IPS DF 4.7 (cell line): ENCODE results near the gene ZNF341.
"Not testable (repeated sequence)": the region's sequence is repeated elsewhere in the genome, so short reads cannot be mapped to it uniquely, and the experiment has no call there.

Source experiments
- DNase-seq: peaks from one replicate; pipeline ENCODE4 v3.0.0-alpha.2; 2013; ENCODE audit warnings: low spot score; ENCODE audit errors: extremely low read depth

ZNF341 gene

DNA sequence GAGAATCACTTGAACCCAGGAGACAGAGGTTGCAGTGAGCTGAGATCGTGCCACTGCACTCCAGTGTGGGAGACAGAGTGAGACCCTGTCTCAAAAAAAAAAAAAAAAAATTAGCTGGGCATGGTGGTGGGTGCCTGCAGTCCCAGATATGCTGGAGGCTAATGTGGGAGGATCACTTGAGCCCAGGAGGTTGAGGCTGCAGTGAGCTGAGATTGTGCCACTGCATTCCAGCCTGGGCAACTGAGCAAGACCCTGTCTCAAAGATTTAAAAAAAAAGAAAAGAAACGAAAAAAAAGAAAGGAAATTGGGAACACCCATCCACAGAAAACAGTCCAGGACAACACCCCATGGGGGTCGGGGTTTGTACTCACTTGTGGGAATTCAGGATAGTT, 60.8 kb downstream of the ZNF341 start:
- DNase-seq = not testable (repeated sequence)

DNA sequence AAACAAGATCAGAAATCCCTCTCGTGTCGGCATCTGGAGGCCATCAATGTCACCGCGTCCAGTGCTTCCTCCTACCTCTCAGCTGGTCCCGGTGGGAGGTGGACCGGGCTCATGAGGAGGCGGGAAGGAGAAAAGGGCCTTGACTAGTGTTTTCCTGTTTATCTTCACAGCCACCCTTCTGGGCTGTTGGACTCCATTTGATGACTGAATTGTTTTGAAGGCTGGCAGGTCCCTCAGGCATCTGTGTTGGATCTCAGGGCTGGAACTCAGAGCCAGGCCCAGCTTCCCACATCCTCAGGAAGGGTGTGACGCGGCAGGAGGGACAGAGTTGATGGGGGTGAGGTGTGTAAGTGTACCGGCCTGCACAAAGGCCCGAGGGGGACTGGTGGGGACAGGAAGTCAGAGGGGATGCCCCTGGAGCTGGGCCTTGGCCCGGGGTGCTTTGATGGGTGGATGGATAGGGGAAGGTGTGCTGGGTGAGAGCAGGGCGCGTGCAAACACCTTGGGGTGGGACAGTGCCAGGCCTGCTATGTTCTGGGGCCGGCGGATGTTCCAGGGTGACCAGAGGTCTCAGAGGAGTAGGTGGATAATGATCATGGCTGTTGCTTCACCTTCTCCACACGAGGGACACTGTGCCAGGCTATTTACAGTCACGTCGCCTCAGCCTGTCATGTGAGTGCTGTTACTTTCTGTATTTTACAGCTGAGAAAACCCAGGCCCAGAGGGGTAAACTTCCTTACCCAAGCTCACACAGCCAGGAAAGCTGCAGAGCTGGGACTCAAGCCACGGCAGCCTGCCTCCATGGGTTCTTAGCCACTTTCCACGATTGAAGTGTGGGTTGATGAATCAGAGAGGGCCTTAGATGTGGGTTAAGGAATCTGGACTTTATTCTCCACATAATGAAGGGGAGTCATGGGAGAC, 61.5 kb downstream of the ZNF341 start:
- no peak for DNase-seq

DNA sequence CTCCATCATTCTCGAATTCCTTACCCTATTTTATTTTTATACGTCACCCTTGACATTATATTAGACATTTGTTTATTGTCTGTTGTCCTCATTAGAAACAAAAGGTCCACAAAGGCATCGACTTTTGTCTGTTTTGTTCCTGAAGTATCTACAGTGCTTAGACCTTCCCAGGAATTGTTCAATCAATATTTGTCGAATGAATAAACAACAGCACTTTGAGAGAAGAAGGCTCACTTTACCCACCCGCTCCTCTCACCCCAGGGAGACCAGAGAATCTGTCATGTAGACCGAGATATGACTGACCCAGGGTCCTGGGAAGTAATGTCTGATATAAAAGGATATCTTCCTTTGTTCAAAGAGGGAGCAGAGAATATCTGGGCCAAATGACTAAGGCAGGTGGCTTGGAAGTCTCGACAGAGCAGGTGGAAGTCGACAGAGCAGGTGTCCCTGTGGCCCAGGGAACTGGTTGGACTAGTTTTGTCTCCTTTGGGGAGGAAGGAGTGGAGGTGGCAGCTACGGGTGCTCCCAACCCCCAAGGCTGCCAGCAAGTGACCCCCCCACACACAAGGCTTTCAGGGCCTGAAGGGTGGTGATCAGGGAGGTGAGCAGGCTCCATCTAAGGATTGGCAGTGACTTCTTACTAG, 64.6 kb downstream of the ZNF341 start:
- no peak for DNase-seq

DNA sequence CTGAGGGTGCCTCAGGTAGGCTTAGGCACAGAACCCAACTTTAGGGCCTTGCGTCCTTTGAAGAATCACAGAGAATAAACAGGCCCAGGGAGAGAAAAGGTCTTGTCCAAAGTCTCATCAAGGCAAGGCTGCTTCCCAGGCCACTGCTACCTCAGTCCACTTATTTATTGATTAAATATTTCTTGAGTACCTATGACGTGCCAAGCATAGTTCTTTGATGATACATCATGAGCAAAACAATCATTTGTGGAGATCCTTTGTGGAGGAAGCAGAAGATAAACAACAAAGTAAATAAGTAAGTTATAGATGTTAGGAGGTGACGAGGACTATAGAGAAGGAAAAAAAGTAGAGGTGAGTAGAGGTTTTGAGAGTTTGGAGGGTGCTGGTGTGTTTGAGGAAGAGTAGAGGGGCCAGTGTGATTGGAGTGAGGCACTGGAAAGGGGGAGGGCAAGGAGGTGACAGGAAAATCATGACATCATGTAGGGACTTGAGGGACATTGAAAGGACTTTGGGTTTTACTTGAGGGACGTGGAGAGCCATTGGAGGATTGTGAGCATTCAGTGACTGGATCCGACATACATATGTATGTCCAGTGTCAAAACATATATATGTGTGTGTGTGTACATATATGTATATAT, 65.2 kb downstream of the ZNF341 start:
- no peak for DNase-seq

DNA sequence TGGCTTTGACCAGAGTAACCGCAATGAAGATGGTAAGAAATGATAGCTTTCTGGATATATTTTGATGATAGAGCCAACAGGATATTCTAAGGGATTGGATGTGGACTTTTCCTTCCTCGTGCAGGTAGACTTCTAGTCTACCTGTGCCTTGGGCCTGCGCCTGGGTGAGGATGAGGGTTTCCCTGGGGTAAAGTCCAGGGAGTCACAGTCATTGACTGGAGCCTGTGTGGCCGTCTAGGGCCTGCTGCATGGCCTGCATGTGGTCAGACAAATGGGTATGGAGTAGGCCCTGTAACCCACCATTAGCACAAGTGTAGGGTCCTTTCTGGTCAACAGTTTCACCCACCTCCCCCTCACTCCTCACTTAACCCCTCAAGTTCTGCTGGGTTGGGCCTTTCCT, 66.6 kb downstream of the ZNF341 start:
- DNase-seq = no peak

DNA sequence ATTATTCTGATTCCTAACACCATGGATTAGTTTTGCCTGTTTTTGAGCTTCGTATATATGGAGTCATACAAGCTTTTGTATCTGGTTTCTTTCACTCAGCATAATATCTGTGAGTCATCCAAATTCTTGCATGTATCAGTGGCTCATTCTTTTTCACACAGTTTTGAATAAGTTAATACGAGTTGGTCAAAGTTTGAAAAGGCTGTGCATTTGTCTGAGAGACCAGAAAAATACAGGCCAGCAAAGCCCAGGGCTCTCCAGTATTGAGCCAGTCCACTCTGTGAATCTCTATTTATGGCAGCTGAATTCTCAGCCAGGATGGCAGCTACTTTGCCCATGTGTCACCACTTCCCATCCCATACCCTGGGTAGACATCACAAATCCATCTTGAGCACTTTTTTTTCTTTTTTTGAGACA, 72.1 kb downstream of the ZNF341 start:
- no peak for DNase-seq

DNA sequence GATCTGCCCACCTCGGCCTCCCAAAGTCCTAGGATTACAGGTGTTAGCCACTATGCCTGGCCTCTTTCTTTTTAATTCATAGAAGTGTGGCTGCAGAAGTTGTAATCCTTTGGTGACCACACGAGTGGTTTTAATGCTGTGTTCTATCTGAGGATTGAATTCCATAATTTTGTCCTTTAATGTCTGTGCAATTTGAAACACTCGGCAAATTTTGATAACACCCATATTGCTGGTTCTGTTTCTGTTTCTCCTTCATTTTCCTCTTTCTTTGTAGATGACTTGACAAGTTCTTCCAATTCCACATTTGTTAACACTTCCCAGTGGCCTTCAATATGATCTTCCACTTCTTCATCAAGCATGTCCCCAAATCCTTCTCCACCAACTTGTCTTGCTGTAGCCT, 76.6 kb downstream of the ZNF341 start:
- no peak for DNase-seq

DNA sequence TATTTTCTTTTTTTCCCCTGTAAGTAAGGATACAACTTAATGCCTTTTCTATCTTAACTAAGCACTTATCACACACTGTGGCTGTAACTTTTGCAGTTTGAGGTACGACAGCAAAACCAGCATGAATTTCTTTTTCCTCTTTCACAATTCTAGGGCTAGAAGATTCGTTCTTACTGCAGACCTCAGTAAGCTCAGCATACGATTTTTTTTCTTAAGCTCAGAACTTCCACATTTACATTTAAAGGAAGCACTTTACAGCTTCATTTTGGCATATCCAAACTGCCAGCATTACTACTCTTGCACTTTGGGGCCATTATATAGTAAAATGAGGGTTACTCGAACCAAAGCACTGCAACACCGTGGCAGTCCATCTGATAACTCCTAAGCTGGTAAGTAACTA, 78.5 kb downstream of the ZNF341 start:
- no peak for DNase-seq

DNA sequence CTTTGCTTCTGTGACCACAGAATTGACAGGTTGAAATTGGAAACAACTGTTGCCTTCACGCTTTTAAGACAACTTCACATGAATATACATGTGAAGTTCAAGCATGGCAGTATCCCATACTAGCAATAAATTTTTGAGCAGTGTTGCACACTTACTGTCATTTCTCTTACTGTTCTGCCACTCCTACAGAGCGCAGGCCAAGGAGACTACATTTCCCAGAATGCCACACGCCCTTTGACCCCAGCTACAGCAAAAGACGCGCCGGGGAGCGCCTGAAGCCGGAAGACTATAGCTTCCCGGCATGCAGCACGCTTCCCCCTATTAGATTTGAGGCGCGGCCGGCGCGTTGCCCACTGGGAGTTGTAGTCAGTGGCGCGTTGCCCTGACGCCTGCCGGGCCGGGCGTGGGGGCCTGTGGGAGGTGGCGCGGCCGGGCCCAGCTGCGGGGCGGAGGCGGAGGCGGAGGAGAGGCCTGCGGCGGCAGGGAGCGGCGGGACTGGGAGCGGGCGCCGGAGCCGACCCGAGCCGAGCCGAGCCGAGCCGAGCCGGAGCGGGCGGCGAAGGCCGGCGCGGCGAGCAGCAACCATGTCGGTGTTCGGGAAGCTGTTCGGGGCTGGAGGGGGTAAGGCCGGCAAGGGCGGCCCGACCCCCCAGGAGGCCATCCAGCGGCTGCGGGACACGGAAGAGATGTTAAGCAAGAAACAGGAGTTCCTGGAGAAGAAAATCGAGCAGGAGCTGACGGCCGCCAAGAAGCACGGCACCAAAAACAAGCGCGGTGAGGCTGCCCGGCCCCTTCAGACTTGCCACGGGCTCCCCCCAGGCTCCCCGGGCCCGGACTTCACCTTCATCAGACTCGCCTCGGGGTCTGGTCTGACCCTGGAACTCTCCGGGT, 79.3 kb downstream of the ZNF341 start, which contains the start of gene CHMP4B:
Gene CHMP4B (plus strand): TSS at position 464 of the 891 bp plus-strand sequence. CDS start 121 bp downstream, at position 585.
- peak; percentile 76 for DNase-seq

DNA sequence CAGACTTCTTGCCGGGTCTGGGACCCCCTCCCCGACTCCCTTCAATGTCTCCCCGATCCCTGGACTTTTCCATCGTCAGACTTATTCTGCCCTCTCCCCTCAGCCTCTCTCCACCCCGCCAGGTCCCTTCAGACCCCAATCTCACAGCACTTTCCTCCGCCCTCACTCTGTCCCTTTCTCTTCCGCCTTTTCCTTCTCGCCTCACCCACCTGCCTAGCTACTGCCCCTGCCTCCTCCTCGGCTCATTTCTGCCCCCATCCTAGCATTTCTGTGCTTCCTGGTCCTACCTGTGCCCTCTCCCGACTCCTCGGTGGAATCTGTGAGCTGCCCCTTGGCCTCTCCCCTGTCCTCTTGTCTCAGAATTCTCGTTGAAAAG, 80.0 kb downstream of the ZNF341 start:
- DNase-seq = no peak

DNA sequence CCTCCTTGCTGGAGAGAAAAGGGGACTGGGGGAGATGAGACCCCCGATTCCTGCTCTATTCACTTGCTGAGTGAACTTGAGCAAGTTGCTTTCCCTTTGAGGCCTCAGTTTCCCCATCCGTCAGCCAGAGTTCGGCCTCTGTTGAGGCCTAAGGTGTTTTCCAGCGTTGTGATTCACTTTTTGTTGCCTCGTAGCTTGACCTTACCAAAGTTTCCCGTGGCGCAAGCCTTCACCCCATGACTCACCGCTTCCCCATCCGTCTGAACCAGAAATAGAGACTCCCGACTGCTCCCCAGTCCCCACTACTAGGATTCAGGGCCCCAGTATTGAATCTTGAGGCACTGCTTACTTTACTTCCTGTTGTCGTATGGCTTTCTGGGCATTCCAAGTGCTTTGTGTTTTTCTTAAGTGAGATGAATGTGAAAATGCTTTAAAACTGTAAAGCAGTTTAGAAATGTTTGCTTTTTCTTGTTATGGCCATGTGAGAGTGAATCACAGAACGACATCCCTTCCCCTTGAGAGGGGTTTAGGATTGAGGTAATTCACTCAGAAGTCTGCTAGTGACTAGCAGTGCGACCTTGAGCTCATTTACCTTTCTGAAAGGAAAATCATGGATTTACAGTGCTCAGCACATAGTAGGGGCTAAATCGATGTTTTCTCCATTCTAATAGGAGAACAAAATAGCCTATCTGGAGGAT, 80.5 kb downstream of the ZNF341 start:
- DNase-seq = no peak

DNA sequence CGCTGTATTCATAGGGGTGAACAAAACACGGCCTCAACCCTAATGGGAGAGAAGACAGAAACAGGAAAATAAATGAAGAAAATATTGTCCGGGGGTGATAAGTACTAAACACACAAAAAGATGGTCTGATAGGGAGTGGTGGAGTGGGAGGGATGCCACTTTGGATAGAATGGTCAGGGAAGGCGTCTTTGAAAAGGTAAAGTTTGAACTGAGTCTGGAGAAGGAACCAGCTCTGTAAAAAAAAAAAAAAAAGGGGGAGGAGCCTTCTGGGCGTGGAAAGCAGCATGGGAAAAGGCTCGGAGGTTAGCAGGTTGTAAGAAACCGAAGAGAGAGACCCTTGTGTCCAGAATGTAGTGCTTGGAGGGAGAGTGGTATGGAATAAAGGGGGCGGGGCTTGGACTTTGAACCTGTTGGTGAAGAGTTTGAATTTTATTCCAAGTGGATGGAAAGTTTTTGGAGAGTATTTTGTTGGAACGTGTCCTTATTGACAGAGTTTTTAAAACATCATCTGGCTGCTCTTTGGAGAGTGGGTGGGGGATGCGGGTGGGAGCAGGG, 81.2 kb downstream of the ZNF341 start:
- DNase-seq = no peak

DNA sequence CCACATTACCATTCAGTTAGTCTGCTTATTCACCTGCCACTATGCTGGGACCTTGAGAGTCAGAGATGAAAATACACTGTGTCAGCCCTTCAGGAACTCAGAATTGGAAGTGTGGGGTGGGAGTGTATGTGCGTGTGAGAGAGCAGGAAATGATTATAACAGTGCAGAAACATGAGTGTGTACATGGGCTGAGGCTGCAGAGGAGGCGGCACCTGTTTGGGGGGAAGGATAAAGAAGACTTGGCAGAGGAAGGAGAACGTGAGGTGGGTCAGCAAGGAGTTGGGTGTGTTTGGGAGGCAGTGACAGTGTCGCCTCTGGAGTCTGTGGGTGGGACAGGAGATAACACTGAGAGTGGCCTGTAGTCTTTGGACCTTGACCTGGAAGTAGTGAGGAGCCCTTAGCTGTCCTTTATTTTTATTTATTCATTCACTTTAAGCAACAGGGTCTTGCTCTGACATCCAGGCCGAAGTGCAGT, 82.5 kb downstream of the ZNF341 start:
- DNase-seq = no peak

DNA sequence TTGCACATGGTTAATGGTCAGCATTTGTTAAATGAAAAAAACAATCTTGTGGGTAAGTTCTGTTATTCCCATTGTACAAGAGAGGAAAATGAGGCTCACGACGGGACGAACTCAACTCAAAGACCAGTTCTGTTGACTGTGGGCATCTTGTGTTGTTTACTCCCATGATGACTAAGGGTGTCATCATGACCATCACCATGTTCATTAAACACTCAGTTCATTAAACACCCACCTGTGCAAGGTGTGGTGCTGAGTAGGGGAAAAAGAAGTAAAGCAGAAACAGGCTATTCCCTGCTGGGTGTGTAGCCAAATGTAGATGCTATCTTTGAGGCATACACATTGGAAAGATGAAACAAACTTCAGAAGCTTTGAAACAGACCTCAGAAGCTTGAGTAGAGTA, 83.9 kb downstream of the ZNF341 start:
- DNase-seq = no peak

DNA sequence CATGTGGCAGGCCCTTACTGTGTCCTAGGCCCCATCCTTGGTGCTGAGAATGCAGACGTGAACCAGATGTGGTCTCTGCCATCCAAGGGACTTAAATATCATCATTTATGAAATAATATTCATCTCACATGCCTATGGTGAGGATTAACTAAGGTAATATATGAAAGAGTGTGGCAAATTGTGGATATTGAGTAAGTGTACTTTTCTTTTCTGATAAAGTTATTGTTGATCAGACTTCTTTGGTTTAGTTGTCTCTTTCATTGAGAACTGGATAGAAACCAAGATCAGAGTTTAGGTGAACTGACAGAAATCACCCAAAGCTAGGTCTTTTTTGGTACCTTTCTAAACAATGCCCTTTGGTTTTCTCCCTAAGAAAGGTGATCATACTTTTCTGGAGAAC, 84.4 kb downstream of the ZNF341 start:
- no peak for DNase-seq

DNA sequence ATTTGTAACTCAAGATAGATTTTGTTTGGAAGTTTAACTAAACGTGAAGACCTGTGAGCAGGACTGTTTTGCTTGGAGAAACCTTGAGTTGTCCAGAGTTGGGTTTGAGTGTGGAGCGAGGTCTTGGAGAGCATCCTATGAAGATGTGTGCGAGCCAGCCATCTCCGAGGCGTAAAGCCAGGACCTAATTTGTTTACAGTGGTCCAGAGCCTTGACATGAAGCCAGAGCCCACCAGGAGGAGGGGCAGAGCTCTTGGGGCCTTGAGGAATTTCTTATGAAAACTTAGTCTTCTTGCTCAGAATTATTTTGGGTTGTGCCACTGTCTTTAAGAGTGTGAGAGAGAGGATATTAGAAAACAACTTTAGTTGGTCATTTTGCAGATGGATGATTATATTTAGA, 85.6 kb downstream of the ZNF341 start:
- DNase-seq = no peak

DNA sequence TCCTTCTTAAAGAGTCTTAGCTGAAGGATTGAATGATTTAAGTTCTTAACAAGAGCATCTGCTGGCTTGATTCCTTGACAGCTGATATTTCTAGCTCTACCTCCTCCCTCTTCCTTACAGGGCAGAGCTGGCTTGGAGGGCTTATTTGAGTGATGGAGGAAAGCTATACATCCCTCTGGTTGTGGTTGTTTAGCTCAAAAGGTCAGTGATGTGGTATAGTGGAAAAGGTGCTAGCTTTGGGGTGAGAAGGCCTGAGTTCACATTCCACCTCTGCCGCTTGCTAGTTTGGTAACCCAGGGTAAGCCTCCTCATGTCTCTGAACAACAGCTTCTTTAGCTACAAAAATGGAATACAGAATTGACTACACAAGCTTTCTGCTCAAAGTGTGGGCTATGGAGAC, 87.7 kb downstream of the ZNF341 start:
- no peak for DNase-seq

DNA sequence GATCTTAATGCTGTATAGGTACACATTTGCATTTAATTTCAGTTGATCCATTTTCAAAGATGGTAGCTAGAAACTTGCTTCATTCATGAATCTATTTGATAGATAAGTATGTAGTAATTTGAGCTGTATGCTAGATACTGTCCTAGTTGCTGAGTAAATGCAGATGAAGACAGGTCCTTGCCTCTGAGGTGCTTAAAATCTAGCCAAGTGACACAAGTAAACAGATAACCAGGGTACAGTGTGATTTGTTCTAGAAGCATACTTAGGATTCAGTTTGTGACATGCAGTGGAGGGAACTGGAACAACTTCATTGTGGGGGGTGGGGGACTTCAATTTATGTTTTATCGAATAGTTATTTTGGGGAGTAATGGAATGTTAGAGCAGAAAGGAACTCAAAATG, 88.6 kb downstream of the ZNF341 start:
- no peak for DNase-seq

DNA sequence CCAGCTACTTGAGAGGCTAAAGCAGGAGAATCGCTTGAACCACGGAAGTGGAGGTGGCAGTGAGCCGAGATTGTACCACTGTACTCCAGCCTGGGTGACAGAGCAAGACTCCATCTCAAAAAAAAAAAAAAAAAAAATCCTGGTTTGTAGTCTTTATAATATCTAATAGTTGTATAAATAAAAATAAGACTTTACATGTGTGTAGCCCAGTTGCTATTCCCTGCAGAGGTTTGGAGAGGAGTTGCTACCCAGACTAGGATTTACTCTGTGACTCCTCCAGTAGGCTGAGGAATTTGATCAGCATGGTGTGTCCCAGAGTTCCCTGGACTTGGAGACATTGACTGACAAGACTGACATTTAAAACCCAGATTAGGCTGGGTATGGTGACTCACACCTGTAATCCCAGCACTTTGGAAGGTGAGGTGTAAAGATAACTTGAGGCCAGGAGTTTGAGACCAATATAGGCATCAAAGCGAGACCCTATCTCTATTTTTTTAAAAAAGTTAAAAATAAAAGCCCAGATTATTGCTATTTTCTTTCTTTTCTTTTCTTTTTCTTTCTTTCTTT, 89.6 kb downstream of the ZNF341 start:
- no peak for DNase-seq

DNA sequence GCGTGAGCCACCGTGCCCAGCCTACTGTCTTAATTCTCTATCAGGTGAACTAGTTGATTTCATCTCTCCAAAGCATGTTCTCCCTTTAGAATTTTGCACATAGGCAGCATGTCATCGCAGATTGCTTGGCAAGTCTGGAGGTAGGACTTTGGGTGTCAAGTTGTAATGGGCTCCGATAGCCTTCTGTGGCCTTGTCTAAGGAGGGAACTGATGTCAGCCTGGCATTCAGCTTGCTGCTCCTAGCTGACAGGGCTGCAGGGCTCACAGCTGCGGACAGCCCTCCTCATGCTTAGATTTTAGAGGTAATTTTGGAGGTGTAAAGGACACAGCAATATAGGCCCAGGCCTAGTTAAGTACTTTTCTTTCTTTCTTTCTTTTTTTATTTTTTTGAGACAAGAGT, 90.6 kb downstream of the ZNF341 start:
- DNase-seq = no peak
